HUES64 (cell line): ENCODE data around the gene FAM3A.
"Not testable (repeated sequence)": the region's sequence is repeated elsewhere in the genome, so short reads cannot be mapped to it uniquely, and the experiment has no call there.

Source experiments
- H3K27ac ChIP-seq: 2 replicates; pipeline ENCODE4 v1.7.0; 2013; ENCODE audit warnings: low read depth, low read length, inconsistent platforms
- H3K27me3 ChIP-seq: 2 replicates; pipeline ENCODE4 v1.6.1; 2013; ENCODE audit warnings: mild to moderate bottlenecking, low read length; ENCODE audit not compliant: insufficient read depth
- H3K36me3 ChIP-seq: 2 replicates; pipeline ENCODE4 v1.6.1; 2013; ENCODE audit warnings: mild to moderate bottlenecking, low read length; ENCODE audit not compliant: insufficient read depth
- H3K4me1 ChIP-seq: 2 replicates; pipeline ENCODE4 v1.6.1; 2013; ENCODE audit warnings: mild to moderate bottlenecking, low read length, moderate library complexity; ENCODE audit not compliant: insufficient read depth
- H3K4me3 ChIP-seq: 2 replicates; pipeline ENCODE4 v1.5.1; 2013; ENCODE audit warnings: mild to moderate bottlenecking, low read length, moderate library complexity
- H3K9ac ChIP-seq: 2 replicates; pipeline ENCODE4 v1.6.1; 2013; ENCODE audit warnings: mild to moderate bottlenecking, low read depth, low read length
- H3K9me3 ChIP-seq: 2 replicates; pipeline ENCODE4 v1.6.1; 2013; ENCODE audit warnings: low read depth, low read length; ENCODE audit not compliant: insufficient read depth
- WGBS: fragments of 150-250, 120-280 bp; methylation state at CpG from one replicate; pipeline ENCODE4 v1.1.7; 2013; ENCODE audit warnings: missing lambda C conversion rate; 5-methylcytosine and 5-hydroxymethylcytosine counted together

FAM3A gene

DNA sequence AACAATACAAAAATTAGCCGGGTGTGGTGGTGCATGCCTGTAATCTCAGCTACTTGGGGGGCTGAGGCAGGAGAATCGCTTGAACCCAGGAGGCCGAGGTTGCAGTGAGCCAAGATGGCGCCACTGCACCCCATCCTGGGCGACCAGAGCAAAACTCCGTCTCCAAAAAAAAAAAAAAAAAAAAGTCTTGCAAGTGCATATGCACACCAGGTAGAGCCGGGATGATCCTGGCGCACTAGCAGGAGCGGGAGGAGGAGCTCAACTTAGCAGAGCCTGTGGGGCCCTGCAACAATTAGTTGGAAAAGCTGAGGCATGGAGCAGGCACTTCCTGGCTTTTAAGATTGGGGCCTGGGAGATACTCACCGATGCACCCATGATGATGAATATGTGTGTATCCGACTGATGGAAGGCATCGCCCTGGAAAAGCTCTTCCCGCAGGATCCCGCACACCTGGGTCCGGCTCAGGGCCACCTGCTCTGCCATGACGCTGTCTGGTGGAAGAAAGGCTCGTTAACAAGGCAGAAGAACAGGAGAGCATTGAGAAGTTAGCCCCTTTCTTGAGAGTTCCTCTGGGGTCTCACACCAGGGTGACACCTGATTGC, 29.7 kb upstream of the FAM3A start:
- 93% methylated on average over 17 of the region's 17 CpGs for WGBS
- Histone ChIP-seq H3K27me3 (no peaks in the 10 kb centered on the region), H3K27ac (no peak overlapping the region), H3K4me3 (peak overlapping the region; percentile 90), H3K9ac (peak overlapping the region; percentile 89; the same call in 1 of the 2 replicates), H3K4me1 (no peaks in the 10 kb centered on the region), H3K9me3 (no peaks in the 10 kb centered on the region), H3K36me3 (peaks cover 23% of the 10 kb centered on the region)

DNA sequence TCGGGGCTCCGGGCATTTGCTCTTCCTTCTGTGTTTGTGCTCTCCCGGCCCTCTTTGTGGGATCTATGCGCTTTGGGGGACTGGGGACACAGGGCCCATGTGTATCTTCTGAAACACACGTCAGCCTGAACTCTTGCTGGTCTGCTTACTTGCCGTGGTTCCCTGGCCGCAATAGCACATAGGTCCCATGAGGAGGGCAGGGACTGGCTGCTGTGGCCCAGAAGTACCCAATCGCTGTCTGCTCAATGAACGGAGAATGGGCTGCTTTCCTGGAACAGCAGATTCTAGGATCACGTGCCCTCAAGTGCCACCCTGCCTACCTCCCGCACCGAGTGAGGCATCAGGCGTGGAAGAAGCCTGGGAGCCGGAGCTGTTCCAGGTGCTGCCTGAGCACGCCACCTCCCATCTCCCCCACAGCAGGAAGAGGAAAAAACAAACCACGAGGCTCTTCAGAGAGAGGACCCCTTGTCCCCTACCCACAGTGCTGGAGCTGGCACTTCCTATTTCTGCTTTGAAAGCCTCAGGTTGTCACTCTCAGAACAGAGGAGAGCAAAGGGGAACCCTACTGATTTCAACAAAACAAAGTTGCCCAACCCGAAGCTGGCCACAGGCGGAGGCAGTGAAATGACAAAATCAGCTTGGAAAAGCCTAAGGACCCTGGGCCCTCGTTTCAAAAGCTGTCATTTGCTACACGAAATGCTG, 26.8 kb upstream of the FAM3A start:
- Histone ChIP-seq H3K9me3 (no peaks in the 10 kb centered on the region), H3K4me3 (no peak overlapping the region), H3K27me3 (no peaks in the 10 kb centered on the region), H3K9ac (no peak overlapping the region), H3K27ac (no peak overlapping the region), H3K36me3 (peaks cover 23% of the 10 kb centered on the region), H3K4me1 (no peaks in the 10 kb centered on the region)
- WGBS, result 93% methylated on average over 19 of the region's 20 CpGs

DNA sequence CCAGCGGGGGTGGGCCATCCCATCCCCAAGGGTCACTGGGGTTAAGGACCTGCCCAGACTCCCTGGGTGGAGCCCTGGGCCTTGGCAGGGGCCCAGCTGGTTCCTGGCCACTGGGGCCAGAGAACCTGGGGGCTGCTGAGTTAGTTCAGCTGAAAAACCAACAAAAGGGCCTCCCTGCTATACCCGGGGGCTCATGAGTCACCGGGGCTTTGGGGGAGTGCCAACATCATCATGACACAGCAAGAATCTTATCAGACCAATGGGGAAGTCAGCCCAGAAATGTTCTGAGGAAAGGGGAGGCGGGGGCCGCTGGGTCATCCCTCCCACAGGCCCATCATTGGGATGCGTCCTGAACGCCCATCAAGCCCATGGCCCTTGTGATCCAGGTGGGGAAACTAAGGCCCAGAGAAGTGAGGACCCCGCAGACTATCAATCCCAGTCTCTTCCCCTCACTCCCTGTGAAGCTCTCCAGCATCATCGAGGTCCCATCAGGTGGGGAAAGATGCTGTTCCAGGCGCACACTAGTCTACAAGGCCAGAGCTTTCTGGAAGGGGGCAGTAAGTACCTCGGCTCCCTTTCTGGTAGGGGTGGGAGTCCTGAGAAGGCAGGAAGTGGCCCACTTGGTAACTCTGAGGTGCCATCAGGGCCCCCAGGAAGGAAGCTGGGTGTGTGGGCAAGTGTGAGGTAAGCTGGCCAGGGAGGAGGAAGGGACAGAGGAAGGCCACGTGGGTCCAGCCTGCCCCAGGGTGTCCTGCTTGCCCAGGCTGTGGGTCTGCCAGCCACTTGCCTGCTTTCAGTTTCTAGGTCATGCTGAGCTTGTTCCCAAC, 26.1 kb upstream of the FAM3A start:
- WGBS, result 89% methylated on average over 9 of the region's 12 CpGs
- Histone ChIP-seq H3K36me3 (peaks cover 23% of the 10 kb centered on the region), H3K9ac (no peak overlapping the region), H3K4me1 (no peaks in the 10 kb centered on the region), H3K27me3 (no peaks in the 10 kb centered on the region), H3K9me3 (no peaks in the 10 kb centered on the region), H3K4me3 (no peak overlapping the region), H3K27ac (no peak overlapping the region)

DNA sequence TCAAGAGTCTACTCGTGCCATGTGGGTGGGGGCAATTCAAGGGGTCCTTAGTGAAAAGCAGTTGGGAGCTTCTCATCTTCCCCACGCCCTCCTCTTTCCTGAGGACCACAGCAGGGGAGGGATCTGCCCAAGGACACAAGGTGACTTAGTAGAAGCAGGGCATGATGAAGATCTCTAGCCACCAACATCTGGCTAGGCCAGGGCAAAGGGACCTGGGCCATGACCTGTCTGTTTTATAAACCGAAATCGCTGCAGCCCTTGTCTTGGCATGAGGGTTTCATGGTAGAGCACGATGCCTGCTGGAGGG, 25.5 kb upstream of the FAM3A start:
- Histone ChIP-seq H3K9me3 (no peaks in the 10 kb centered on the region), H3K36me3 (peaks cover 23% of the 10 kb centered on the region), H3K9ac (no peak overlapping the region), H3K4me1 (no peaks in the 10 kb centered on the region), H3K27ac (no peak overlapping the region), H3K4me3 (no peak overlapping the region), H3K27me3 (no peaks in the 10 kb centered on the region)
- 90% methylated on average over 4 of the region's 5 CpGs for WGBS

DNA sequence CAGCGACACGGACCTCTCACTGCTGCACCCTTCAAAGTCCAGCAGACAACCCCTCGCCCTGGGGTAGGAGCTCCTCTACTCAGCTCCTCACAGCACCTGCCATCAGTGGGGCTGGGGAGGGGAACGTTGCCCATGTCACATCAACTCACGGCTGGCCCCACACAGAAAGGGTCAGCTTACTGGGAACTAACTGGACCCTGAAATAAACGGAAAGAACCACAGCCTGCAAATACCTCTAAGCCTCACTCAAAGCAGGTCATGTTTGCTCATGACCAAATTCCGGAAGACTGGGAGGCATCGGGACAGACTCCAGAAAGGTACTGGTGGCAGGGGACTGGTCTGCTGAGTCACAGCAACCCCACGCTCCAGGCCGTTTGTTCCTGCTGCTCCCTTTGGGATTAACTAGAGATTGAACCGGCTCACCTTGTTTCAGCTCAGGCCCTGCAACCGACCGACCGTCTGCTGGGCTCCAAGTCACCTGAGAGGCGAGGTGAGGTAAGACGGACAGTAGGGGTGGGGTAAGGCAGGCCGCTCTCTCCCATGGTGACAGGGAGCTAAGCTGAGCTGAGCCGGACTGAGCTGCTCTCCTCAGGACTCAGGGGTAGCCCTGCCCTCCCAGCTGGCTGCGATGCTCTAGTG, 25.0 kb upstream of the FAM3A start:
- H3K27ac ChIP-seq, result no peak overlapping the region
- 94% methylated on average over 19 of the region's 19 CpGs for WGBS
- H3K9ac ChIP-seq, result no peak overlapping the region

DNA sequence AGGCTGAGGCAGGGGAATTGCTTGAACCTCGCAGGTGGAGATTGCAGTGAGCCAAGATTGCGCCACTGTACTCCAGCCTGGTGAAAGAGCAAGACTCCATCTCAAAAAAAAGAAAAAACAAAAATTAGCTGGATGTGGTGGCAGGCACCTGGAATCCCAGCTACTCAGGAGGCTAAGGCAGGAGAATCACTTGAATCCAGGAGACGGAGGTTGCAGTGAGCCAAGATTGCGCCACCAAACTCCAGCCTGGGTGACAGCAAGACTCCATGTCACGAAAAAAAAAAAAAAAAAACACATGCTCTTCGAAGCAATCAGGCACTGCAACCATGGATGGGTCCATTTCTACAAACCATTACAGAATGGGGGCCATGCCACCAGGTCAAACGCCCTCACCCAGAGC, 24.3 kb upstream of the FAM3A start:
- H3K27ac ChIP-seq, H3K27me3 ChIP-seq, H3K9me3 ChIP-seq, H3K4me3 ChIP-seq, H3K9ac ChIP-seq, H3K4me1 ChIP-seq: not testable (repeated sequence)
- peaks cover 26% of the 10 kb centered on the region for H3K36me3 ChIP-seq
- WGBS, result 92% methylated on average over 7 of the region's 7 CpGs

More for the DNA sequence above, 25.0 kb upstream of the FAM3A start:
- no peak overlapping the region for H3K4me3 ChIP-seq
- peaks cover 23% of the 10 kb centered on the region for H3K36me3 ChIP-seq
- H3K9me3 ChIP-seq, result no peaks in the 10 kb centered on the region
- H3K4me1 ChIP-seq, result no peaks in the 10 kb centered on the region
- no peaks in the 10 kb centered on the region for H3K27me3 ChIP-seq

DNA sequence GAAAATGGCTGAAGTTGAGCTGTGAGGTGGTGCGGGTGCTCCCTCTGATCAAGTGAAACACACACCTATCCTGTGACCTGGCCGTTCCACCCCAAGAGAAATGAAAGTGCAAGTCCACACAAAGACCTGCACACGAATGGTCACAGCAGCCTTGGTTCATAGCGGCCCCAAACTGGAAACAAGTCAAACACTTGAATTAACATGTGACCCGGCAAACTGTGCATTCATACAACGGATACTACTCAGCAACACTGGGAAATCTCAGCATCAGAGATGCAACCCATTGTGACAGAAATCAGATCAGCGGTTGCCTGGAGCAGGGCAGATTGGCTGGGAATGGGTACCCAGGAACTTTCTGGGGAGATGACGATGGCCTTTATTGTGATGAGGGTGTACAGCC, 23.0 kb upstream of the FAM3A start:
- H3K27ac ChIP-seq, result no peak overlapping the region
- no peaks in the 10 kb centered on the region for H3K9me3 ChIP-seq
- peaks cover 21% of the 10 kb centered on the region for H3K36me3 ChIP-seq
- H3K9ac ChIP-seq, result no peak overlapping the region
- H3K4me3 ChIP-seq, result no peak overlapping the region
- H3K27me3 ChIP-seq, result no peaks in the 10 kb centered on the region
- no peaks in the 10 kb centered on the region for H3K4me1 ChIP-seq
- 93% methylated on average over 8 of the region's 8 CpGs for WGBS

DNA sequence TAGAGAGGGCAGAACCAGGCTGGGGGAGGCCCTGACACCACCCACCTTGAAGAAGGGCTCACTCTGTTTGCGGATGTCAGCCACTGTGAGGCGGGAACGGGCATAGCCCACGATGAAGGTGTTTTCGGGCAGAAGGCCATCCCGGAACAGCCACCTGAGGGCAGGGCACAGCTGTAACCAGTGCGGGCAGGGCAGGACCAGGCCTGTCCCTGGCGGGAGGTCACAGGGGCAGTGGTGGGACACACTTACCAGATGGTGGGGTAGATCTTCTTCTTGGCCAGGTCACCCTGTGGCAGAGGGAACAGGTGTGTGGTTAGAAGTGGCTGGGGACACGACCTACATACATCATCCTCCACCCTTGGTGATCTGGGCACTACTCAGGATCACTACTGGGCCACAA, 19.9 kb upstream of the FAM3A start:
- Histone ChIP-seq H3K36me3 (peaks cover 32% of the 10 kb centered on the region), H3K9ac (no peak overlapping the region), H3K9me3 (no peaks in the 10 kb centered on the region), H3K4me3 (no peak overlapping the region), H3K4me1 (no peaks in the 10 kb centered on the region), H3K27ac (no peak overlapping the region), H3K27me3 (no peaks in the 10 kb centered on the region)
- 95% methylated on average over 9 of the region's 9 CpGs for WGBS

DNA sequence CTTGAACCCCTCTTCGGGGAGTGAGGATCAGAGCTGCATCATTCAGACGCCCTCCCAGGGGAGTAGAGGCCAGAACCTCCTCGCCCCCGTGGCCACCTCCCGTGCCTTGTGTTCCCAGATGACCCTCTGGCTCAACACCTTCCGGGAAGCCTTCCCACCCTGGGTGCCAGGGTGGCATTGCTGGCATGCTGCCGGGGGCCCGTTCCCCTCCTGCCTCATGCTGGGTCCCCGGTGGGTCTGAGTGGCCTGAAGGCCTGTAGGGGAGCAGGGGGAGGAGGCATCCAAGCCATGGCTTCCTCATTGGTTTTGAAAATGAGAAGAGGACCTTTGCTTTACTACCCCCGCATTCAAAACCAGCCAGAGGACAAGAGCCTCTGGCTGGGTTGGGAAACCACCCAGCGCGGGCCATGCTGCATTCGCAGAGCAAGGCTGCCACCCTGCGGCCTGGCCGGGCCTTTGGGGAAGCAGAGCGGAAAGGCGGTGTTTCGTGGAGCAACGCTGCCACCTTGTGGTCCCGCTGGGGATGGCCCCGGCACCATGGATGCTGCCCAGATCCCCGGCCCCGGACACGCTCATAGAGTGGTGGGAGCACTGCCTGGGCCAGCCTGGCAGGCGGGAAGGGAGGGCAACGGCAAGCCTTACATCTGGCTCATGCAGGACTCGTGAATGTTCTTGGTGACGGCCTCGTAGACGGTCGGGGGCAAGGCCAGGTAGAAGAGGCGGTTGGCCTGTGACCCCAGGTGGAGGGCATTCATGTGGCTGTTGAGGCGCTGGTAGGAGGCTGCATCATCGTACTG, 18.7 kb upstream of the FAM3A start:
- H3K4me3 ChIP-seq, result no peak overlapping the region
- H3K9me3 ChIP-seq, result no peaks in the 10 kb centered on the region
- no peaks in the 10 kb centered on the region for H3K4me1 ChIP-seq
- WGBS, result 45% methylated on average over 33 of the region's 34 CpGs
- no peak overlapping the region for H3K9ac ChIP-seq
- peaks cover 32% of the 10 kb centered on the region for H3K36me3 ChIP-seq
- H3K27ac ChIP-seq, result no peak overlapping the region
- no peaks in the 10 kb centered on the region for H3K27me3 ChIP-seq

DNA sequence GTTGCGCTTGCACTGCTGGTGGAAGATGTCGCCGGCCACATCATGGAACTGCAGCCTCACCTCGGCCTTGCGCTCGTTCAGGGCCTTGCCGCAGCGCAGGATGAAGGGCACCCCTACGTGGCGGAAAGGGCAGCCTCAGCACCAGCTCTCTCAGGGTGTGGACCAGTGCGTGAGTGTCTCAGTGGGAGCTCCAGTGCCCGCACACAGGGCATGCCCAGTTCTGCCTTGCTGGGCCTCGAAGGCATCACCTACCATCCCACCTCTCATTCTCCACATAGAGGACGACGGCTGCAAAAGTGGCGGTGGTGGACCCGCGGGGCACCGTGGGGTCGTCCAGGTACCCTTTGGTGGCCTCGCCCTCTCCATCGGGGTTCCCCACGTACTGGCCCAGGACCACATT, 16.7 kb upstream of the FAM3A start:
- Histone ChIP-seq H3K9me3 (no peaks in the 10 kb centered on the region), H3K9ac (no peak overlapping the region), H3K36me3 (peaks cover 32% of the 10 kb centered on the region), H3K4me3 (no peak overlapping the region), H3K27ac (no peak overlapping the region), H3K27me3 (no peaks in the 10 kb centered on the region), H3K4me1 (no peaks in the 10 kb centered on the region)
- 98% methylated on average over 23 of the region's 23 CpGs for WGBS
